Mesendoderm (in vitro differentiated cells): ENCODE data around the gene TMEM94.

ENCODE experiments used
- DNase-seq: peaks from one replicate; pipeline ENCODE4 v3.0.0; 2013
- H2AK5ac ChIP-seq: 2 replicates; pipeline ENCODE4 v1.6.1; 2013; ENCODE audit warnings: low read length, inconsistent platforms
- H2BK120ac ChIP-seq: 2 replicates; pipeline ENCODE4 v1.6.1; 2013; ENCODE audit warnings: low read depth, mild to moderate bottlenecking, low read length, moderate library complexity, mixed read lengths
- H2BK15ac ChIP-seq: replicated peaks from 2 replicates; pipeline ENCODE4 v1.6.1; 2013; ENCODE audit warnings: low read depth, mild to moderate bottlenecking, moderate library complexity
- H2BK5ac ChIP-seq: 2 replicates; pipeline ENCODE4 v1.6.1; 2013; ENCODE audit warnings: low read length, inconsistent platforms
- H3K18ac ChIP-seq: 2 replicates; pipeline ENCODE4 v1.6.1; 2013; ENCODE audit warnings: mild to moderate bottlenecking, low read length, mixed read lengths
- H3K23ac ChIP-seq: one replicate; pipeline ENCODE4 v1.6.1; 2013; ENCODE audit warnings: low read length
- H3K27ac ChIP-seq: 2 replicates; pipeline ENCODE4 v1.5.1; 2013; ENCODE audit warnings: low read depth, mild to moderate bottlenecking, inconsistent platforms, low read length, moderate library complexity
- H3K27me3 ChIP-seq: 2 replicates; pipeline ENCODE4 v1.6.1; 2013; ENCODE audit warnings: low read length, control low read depth, mild to moderate bottlenecking, inconsistent platforms; ENCODE audit not compliant: insufficient read depth, poor library complexity
- H3K36me3 ChIP-seq: 2 replicates; pipeline ENCODE4 v1.6.1; 2013; ENCODE audit warnings: low read length, inconsistent platforms; ENCODE audit not compliant: control insufficient read depth, insufficient read depth
- H3K4ac ChIP-seq: one replicate; pipeline ENCODE4 v1.6.1; 2013; ENCODE audit warnings: low read depth, mild to moderate bottlenecking, low read length, moderate library complexity
- H3K4me1 ChIP-seq: 2 replicates; pipeline ENCODE4 v1.6.1; 2013; ENCODE audit warnings: low read depth, low read length, inconsistent platforms; ENCODE audit not compliant: control insufficient read depth
- H3K4me2 ChIP-seq: 2 replicates; pipeline ENCODE4 v1.6.1; 2013; ENCODE audit warnings: low read length
- H3K4me3 ChIP-seq: 2 replicates; pipeline ENCODE4 v1.5.1; 2013; ENCODE audit warnings: mild to moderate bottlenecking, low read length
- H3K56ac ChIP-seq: one replicate; pipeline ENCODE4 v1.6.1; 2013; ENCODE audit warnings: low read length
- H3K79me1 ChIP-seq: 2 replicates; pipeline ENCODE4 v1.6.1; 2013; ENCODE audit warnings: low read length, inconsistent platforms
- H3K79me2 ChIP-seq: 2 replicates; pipeline ENCODE4 v1.6.1; 2013; ENCODE audit warnings: mild to moderate bottlenecking, low read length; ENCODE audit not compliant: control insufficient read depth, insufficient read depth
- H3K9ac ChIP-seq: 2 replicates; pipeline ENCODE4 v1.6.1; 2013; ENCODE audit warnings: low read length, inconsistent platforms
- H4K5ac ChIP-seq: one replicate; pipeline ENCODE4 v1.6.1; 2013; ENCODE audit warnings: low read length
- H4K8ac ChIP-seq: one replicate; pipeline ENCODE4 v1.6.1; 2013; ENCODE audit warnings: low read depth, mild to moderate bottlenecking, control low read depth, low read length, moderate library complexity
- WGBS: extraction: QIAGEN DNeasy Blood & Tissue Kit; methylation state at CpG from one replicate; pipeline ENCODE4 v1.1.7; 2013; ENCODE audit warnings: low lambda C conversion rate, missing lambda C conversion rate; ENCODE audit not compliant: insufficient coverage; ENCODE audit errors: extremely low coverage; 5-methylcytosine and 5-hydroxymethylcytosine counted together

Gene TMEM94

GRCh38 chr17:75481194-75482068, 25.0 kb downstream of the TMEM94 start:
- Histone ChIP-seq H3K9ac (no peak overlapping the region), H3K56ac (no peak overlapping the region), H4K5ac (no peak overlapping the region), H3K27ac (no peak overlapping the region), H3K4me3 (no peak overlapping the region), H3K79me2 (no peaks in the 10 kb centered on the region), H3K4ac (no peak overlapping the region), H2BK5ac (no peak overlapping the region), H2BK15ac (no peak overlapping the region), H4K8ac (no peak overlapping the region), H3K23ac (no peak overlapping the region), H2BK120ac (no peak overlapping the region), H3K4me1 (peaks cover 3% of the 10 kb centered on the region), H2AK5ac (no peak overlapping the region), H3K4me2 (no peak overlapping the region), H3K18ac (no peak overlapping the region), H3K79me1 (peaks cover 2% of the 10 kb centered on the region), H3K27me3 (no peaks in the 10 kb centered on the region), H3K36me3 (no peaks in the 10 kb centered on the region)
- no CpG with 5 or more reads among the region's 13 CpGs for WGBS
- peak; percentile 51 for DNase-seq

GRCh38 chr17:75482098-75482942, 25.9 kb downstream of the TMEM94 start:
- no peak overlapping the region for H3K4ac ChIP-seq
- no peaks in the 10 kb centered on the region for H3K36me3 ChIP-seq

GRCh38 chr17:75485688-75486087, 29.3 kb downstream of the TMEM94 start:
- no peaks in the 10 kb centered on the region for H3K79me2 ChIP-seq
- no peak overlapping the region for H2BK15ac ChIP-seq
- no peak overlapping the region for H2BK5ac ChIP-seq
- no peak overlapping the region for H3K4me3 ChIP-seq
- H3K79me1 ChIP-seq, result peaks cover 2% of the 10 kb centered on the region
- H3K36me3 ChIP-seq, result no peaks in the 10 kb centered on the region
- no peak overlapping the region for H3K4ac ChIP-seq
- no peak overlapping the region for H4K8ac ChIP-seq
- no peak overlapping the region for H3K18ac ChIP-seq
- no peak overlapping the region for H3K27ac ChIP-seq
- no peak for DNase-seq
- no peak overlapping the region for H3K23ac ChIP-seq
- WGBS, result no CpG with 5 or more reads among the region's 12 CpGs
- no peak overlapping the region for H3K4me2 ChIP-seq
- peaks cover 3% of the 10 kb centered on the region for H3K4me1 ChIP-seq
- H3K9ac ChIP-seq, result no peak overlapping the region
- H4K5ac ChIP-seq, result no peak overlapping the region
- H2AK5ac ChIP-seq, result no peak overlapping the region
- no peaks in the 10 kb centered on the region for H3K27me3 ChIP-seq
- H2BK120ac ChIP-seq, result no peak overlapping the region
- H3K56ac ChIP-seq, result no peak overlapping the region

More at GRCh38 chr17:75482098-75482942, 25.9 kb downstream of the TMEM94 start:
- Histone ChIP-seq H2BK120ac (no peak overlapping the region), H3K9ac (no peak overlapping the region), H2BK5ac (no peak overlapping the region), H3K79me1 (peaks cover 2% of the 10 kb centered on the region), H3K18ac (no peak overlapping the region), H3K23ac (no peak overlapping the region), H4K8ac (no peak overlapping the region), H3K27ac (no peak overlapping the region), H4K5ac (no peak overlapping the region), H3K4me3 (no peak overlapping the region), H2AK5ac (no peak overlapping the region), H3K56ac (no peak overlapping the region), H3K27me3 (no peaks in the 10 kb centered on the region), H3K4me2 (no peak overlapping the region), H3K79me2 (no peaks in the 10 kb centered on the region), H2BK15ac (no peak overlapping the region), H3K4me1 (peaks cover 3% of the 10 kb centered on the region)
- no peak for DNase-seq
- WGBS, result no CpG with 5 or more reads among the region's 16 CpGs

- H3K56ac ChIP-seq, result no peak overlapping the region
- no peaks in the 10 kb centered on the region for H3K79me2 ChIP-seq
- no peak overlapping the region for H3K23ac ChIP-seq
- H3K9ac ChIP-seq, result no peak overlapping the region
- H3K79me1 ChIP-seq, result peaks cover 2% of the 10 kb centered on the region
- no peak overlapping the region for H3K4ac ChIP-seq
- no peak overlapping the region for H3K4me2 ChIP-seq
- no peak overlapping the region for H4K5ac ChIP-seq
- H2AK5ac ChIP-seq, result no peak overlapping the region
- no peaks in the 10 kb centered on the region for H3K27me3 ChIP-seq
- no peak overlapping the region for H4K8ac ChIP-seq
- no peak for DNase-seq
- no peak overlapping the region for H2BK5ac ChIP-seq
- no peak overlapping the region for H2BK120ac ChIP-seq
- no peak overlapping the region for H3K18ac ChIP-seq
- H3K4me3 ChIP-seq, result no peak overlapping the region
- peaks cover 3% of the 10 kb centered on the region for H3K4me1 ChIP-seq
- no peak overlapping the region for H2BK15ac ChIP-seq
- no peaks in the 10 kb centered on the region for H3K36me3 ChIP-seq
- H3K27ac ChIP-seq, result no peak overlapping the region
- WGBS, result no CpG with 5 or more reads among the region's 14 CpGs
Observed at GRCh38 chr17:75486151-75486550, 29.7 kb downstream of the TMEM94 start.

GRCh38 chr17:75486951-75487350, 30.5 kb downstream of the TMEM94 start:
- H2BK5ac ChIP-seq, result no peak overlapping the region
- no peaks in the 10 kb centered on the region for H3K27me3 ChIP-seq
- H2AK5ac ChIP-seq, result no peak overlapping the region
- H3K4me3 ChIP-seq, result no peak overlapping the region
- no peak overlapping the region for H4K5ac ChIP-seq
- no peak overlapping the region for H3K9ac ChIP-seq
- no peak overlapping the region for H3K27ac ChIP-seq
- H3K4me1 ChIP-seq, result no peaks in the 10 kb centered on the region
- no peak overlapping the region for H3K4ac ChIP-seq
- H3K23ac ChIP-seq, result no peak overlapping the region
- H3K79me2 ChIP-seq, result no peaks in the 10 kb centered on the region
- H3K79me1 ChIP-seq, result peaks cover 2% of the 10 kb centered on the region
- DNase-seq, result no peak
- WGBS, result no CpG with 5 or more reads among the region's 5 CpGs
- H3K18ac ChIP-seq, result no peak overlapping the region
- no peak overlapping the region for H2BK120ac ChIP-seq
- H3K4me2 ChIP-seq, result no peak overlapping the region
- no peak overlapping the region for H2BK15ac ChIP-seq
- no peak overlapping the region for H3K56ac ChIP-seq
- no peaks in the 10 kb centered on the region for H3K36me3 ChIP-seq
- no peak overlapping the region for H4K8ac ChIP-seq
